NOMO-1 treated with DMSO at 0.1 percent for 48 hours (cell line): Measurements from ENCODE around the gene ARMC6.
"Not testable (repeated sequence)": the region's sequence is repeated elsewhere in the genome, so short reads cannot be mapped to it uniquely, and the experiment has no call there.

ENCODE experiments used
- DNase-seq: peaks from one replicate; lab custom pipeline; 2025; ENCODE audit not compliant: unreplicated experiment; lab: John Stamatoyannopoulos, UW

Gene ARMC6

GRCh38 chr19:19022380-19022961 lies 10.9 kb upstream of the ARMC6 start:
- no peak for DNase-seq

- DNase-seq: not testable (repeated sequence)
Measured at GRCh38 chr19:19023376-19023775, 10.0 kb upstream of the ARMC6 start.

GRCh38 chr19:19025861-19026260 lies 7.5 kb upstream of the ARMC6 start:
- DNase-seq: no peak

GRCh38 chr19:19026299-19026971 lies 7.0 kb upstream of the ARMC6 start:
- no peak for DNase-seq

- DNase-seq: no peak
Measured at GRCh38 chr19:19027228-19027627, 6.2 kb upstream of the ARMC6 start.

- DNase-seq: no peak
Measured at GRCh38 chr19:19028526-19028925, 4.9 kb upstream of the ARMC6 start.

- peak; percentile 24 for DNase-seq
Measured at GRCh38 chr19:19031891-19032290, 1.5 kb upstream of the ARMC6 start.

- peak; percentile 89 for DNase-seq
Measured at GRCh38 chr19:19032420-19033175, 805 bp upstream of the ARMC6 start.

- no peak for DNase-seq
Measured at GRCh38 chr19:19033176-19033425, 302 bp upstream of the ARMC6 start.

- DNase-seq: peak; percentile 95
Measured at GRCh38 chr19:19034204-19034624, 811 bp downstream of the ARMC6 start.

- no peak for DNase-seq
Measured at GRCh38 chr19:19039901-19040300, 6.5 kb downstream of the ARMC6 start.

GRCh38 chr19:19040417-19040816 lies 7.0 kb downstream of the ARMC6 start:
- DNase-seq: peak; percentile 27

- no peak for DNase-seq
Measured at GRCh38 chr19:19042732-19043280, 9.4 kb downstream of the ARMC6 start.

- DNase-seq: no peak
Measured at GRCh38 chr19:19043481-19043880, 10.1 kb downstream of the ARMC6 start.

GRCh38 chr19:19043881-19044280 lies 10.5 kb downstream of the ARMC6 start:
- DNase-seq: no peak

GRCh38 chr19:19049406-19049805 lies 16.0 kb downstream of the ARMC6 start:
- peak; percentile 45 for DNase-seq

GRCh38 chr19:19050104-19050503 lies 16.7 kb downstream of the ARMC6 start:
- no peak for DNase-seq

GRCh38 chr19:19050731-19051130 lies 17.3 kb downstream of the ARMC6 start:
- DNase-seq: no peak

- DNase-seq: no peak
Measured at GRCh38 chr19:19051478-19052213, 18.2 kb downstream of the ARMC6 start.

- no peak for DNase-seq
Measured at GRCh38 chr19:19052921-19053320, 19.5 kb downstream of the ARMC6 start.

- peak; percentile 9 for DNase-seq
Measured at GRCh38 chr19:19053508-19054314, 20.3 kb downstream of the ARMC6 start.
